PC-3 (cell line): Measurements from ENCODE around the gene OR5K2. TPM values are rescaled to one million over a fixed set of nuclear protein-coding genes. Genes with fewer than 3 reads are reported as not detected.

Source experiments
- ATAC-seq: fragments of 200-7000 bp; cut with Tn5 transposase; 2 replicates; pipeline ENCODE4 v1.9.1; 2020; ENCODE audit warnings: mild to moderate bottlenecking, moderate library complexity
- BruUV-seq: library from RNA; stranded (reverse); fragments of 400-500 nt; replicated peaks from 2 replicates; lab custom pipeline; 2021; lab: Mats Ljungman, UMichigan
- CTCF ChIA-PET: fragments of 300-600 bp; sonication (Branson Sonifier 250); formaldehyde crosslinking; loops from one replicate; lab custom pipeline; 2022; ENCODE audit warnings: antibody characterized with exemption; lab: Charles Lee
- POLR2A ChIA-PET: fragments of 300-600 bp; sonication (Branson Sonifier 250); formaldehyde crosslinking; loops from one replicate; lab custom pipeline; 2022; ENCODE audit warnings: antibody characterized with exemption; ENCODE audit not compliant: unreplicated experiment; lab: Charles Lee
- DNase-seq: peaks from one replicate; pipeline ENCODE4 v3.0.0-alpha.2; 2015
- H2AFZ ChIP-seq: fragments of 300-600 bp; sonication (generic); 2 replicates; pipeline ENCODE4 v1.6.0; 2016; ENCODE audit warnings: antibody characterized with exemption, low read length
- H3F3A ChIP-seq: fragments of 300-600 bp; sonication (generic); one replicate; pipeline ENCODE4 v1.6.0; 2017; ENCODE audit warnings: antibody characterized with exemption, low read length, control low read depth, mild to moderate bottlenecking; ENCODE audit not compliant: unreplicated experiment
- H3K27ac ChIP-seq: fragments of 300-600 bp; sonication (generic); 2 replicates; pipeline ENCODE4 v1.5.1; 2016; ENCODE audit warnings: mild to moderate bottlenecking, low read length
- H3K27me3 ChIP-seq: fragments of 300-600 bp; sonication (generic); 2 replicates; pipeline ENCODE4 v1.6.1; 2016; ENCODE audit warnings: low read length, mixed read lengths
- H3K36me3 ChIP-seq: fragments of 300-600 bp; sonication (generic); 2 replicates; pipeline ENCODE4 v1.6.1; 2016; ENCODE audit warnings: low read depth, mixed run types, low read length, mixed read lengths
- H3K4me1 ChIP-seq: fragments of 300-600 bp; sonication (generic); 2 replicates; pipeline ENCODE4 v1.5.1; 2016; ENCODE audit warnings: low read length; ENCODE audit not compliant: insufficient read depth
- H3K4me2 ChIP-seq: fragments of 300-600 bp; sonication (generic); 2 replicates; pipeline ENCODE4 v1.6.0; 2016; ENCODE audit warnings: low read length
- H3K4me3 ChIP-seq: fragments of 300-600 bp; sonication (generic); 2 replicates; pipeline ENCODE4 v1.5.1; 2016; ENCODE audit warnings: mild to moderate bottlenecking, low read length, mixed read lengths
- H3K79me2 ChIP-seq: fragments of 300-600 bp; sonication (generic); 2 replicates; pipeline ENCODE4 v1.6.1; 2017; ENCODE audit warnings: low read length, mixed read lengths
- H3K9ac ChIP-seq: fragments of 300-600 bp; sonication (generic); 2 replicates; pipeline ENCODE4 v1.6.0; 2016; ENCODE audit warnings: mild to moderate bottlenecking, low read length
- H3K9me2 ChIP-seq: fragments of 300-600 bp; sonication (generic); replicated peaks from 2 replicates; pipeline ENCODE4 v1.6.1; 2016; ENCODE audit warnings: mixed run types, low read length, mixed read lengths
- H3K9me3 ChIP-seq: fragments of 300-600 bp; sonication (generic); 2 replicates; pipeline ENCODE4 v1.6.1; 2016; ENCODE audit warnings: low read length, mixed read lengths
- H4K20me1 ChIP-seq: fragments of 300-600 bp; sonication (generic); 2 replicates; pipeline ENCODE4 v1.6.1; 2016; ENCODE audit warnings: low read length, mixed read lengths
- EZH2 ChIP-seq: fragments of 300-600 bp; sonication (generic); IDR thresholded peaks from one replicate; pipeline ENCODE4 v1.6.1; 2017; ENCODE audit warnings: antibody characterized with exemption, mild to moderate bottlenecking, low read length; ENCODE audit not compliant: unreplicated experiment
- EZH2phosphoT487 ChIP-seq: fragments of 300-600 bp; sonication (generic); IDR thresholded peaks from 2 replicates; pipeline ENCODE4 v1.6.1; 2018; ENCODE audit warnings: mild to moderate bottlenecking, antibody characterized with exemption, low read length, borderline replicate concordance
- intact Hi-C: fragments of 100-400 bp; cut with micrococcal nuclease; formaldehyde crosslinking; loops from 2 replicates; pipeline ENCODE4 v1.9.0; 2023
- total RNA-seq: library from RNA; depleted of rRNA; stranded (reverse); fragments of >200 nt; gene quantifications from 2 replicates; pipeline ENCODE4 v1.2.3, GENCODE V29; 2014
- TF ChIP-seq, protein P1 (sequence below): fragments of 300-600 bp; sonication (generic); conservative IDR thresholded peaks from 2 replicates; pipeline ENCODE4 v1.5.1; 2017; ENCODE audit warnings: antibody characterized with exemption, low read depth, mild to moderate bottlenecking, low read length

OR5K2 gene
- total RNA-seq, 1 experiment from 2014 or later, result not detected

DNA sequence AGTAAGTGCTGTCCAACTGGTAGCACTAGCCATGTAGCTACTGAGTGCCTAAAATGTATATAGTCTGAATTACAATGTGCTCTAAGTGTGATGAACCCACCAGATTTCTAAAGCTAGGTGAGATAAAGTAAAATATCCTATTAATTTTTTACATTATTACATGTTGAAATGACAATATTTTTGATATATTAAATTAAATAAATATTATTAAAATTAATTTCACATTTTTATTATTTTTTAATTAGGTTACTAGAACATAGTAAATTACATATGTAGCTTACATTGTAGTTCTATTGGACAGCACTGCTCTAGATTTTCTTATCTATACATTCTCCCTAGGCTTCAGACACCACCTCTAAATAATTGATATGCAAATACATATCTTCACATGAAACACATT lies 43.7 kb upstream of the OR5K2 start:
- H3K79me2 ChIP-seq, result no peaks in the 10 kb centered on the region
- H3F3A ChIP-seq, result no peaks in the 10 kb centered on the region
- H3K9me3 ChIP-seq, result no peaks in the 10 kb centered on the region
- POLR2A ChIA-PET, result no interaction called here
- CTCF ChIA-PET, result no interaction called here
- TF ChIP-seq EZH2, result no peak
- no peak for TF ChIP-seq EZH2phosphoT487
- TF ChIP-seq, protein P1, sequence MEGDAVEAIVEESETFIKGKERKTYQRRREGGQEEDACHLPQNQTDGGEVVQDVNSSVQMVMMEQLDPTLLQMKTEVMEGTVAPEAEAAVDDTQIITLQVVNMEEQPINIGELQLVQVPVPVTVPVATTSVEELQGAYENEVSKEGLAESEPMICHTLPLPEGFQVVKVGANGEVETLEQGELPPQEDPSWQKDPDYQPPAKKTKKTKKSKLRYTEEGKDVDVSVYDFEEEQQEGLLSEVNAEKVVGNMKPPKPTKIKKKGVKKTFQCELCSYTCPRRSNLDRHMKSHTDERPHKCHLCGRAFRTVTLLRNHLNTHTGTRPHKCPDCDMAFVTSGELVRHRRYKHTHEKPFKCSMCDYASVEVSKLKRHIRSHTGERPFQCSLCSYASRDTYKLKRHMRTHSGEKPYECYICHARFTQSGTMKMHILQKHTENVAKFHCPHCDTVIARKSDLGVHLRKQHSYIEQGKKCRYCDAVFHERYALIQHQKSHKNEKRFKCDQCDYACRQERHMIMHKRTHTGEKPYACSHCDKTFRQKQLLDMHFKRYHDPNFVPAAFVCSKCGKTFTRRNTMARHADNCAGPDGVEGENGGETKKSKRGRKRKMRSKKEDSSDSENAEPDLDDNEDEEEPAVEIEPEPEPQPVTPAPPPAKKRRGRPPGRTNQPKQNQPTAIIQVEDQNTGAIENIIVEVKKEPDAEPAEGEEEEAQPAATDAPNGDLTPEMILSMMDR, result no peak
- H2AFZ ChIP-seq, result no peak overlapping the region
- no peak for ATAC-seq
- H4K20me1 ChIP-seq, result no peaks in the 10 kb centered on the region
- BruUV-seq, result no TSS peak
- no peaks in the 10 kb centered on the region for H3K36me3 ChIP-seq
- peaks cover 4% of the 10 kb centered on the region for H3K4me1 ChIP-seq
- no peak overlapping the region for H3K27ac ChIP-seq
- DNase-seq, result no peak
- no peak overlapping the region for H3K4me3 ChIP-seq
- no peak overlapping the region for H3K4me2 ChIP-seq
- no peak overlapping the region for H3K9ac ChIP-seq
- intact Hi-C loops, result no loop called here
- H3K9me2 ChIP-seq, result no peaks in the 10 kb centered on the region
- H3K27me3 ChIP-seq, result no peaks in the 10 kb centered on the region

DNA sequence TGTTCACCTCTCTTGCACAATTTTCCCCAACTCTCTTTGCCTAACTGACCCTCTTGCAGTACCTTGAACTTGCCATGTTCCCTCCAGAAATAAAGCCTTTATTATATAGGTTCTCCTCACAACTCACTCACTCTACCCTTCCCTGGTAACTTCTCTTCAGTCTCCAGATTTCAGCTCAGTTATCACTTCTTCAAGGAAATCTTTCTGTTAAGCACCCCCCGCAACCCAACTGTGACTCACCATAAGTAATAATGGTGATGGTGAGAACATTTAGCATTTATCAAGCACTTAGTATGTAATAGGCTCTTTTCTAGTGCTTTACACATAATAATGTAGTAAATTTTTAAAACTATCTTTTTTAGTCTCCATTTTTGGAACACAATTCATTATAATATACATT lies 42.6 kb upstream of the OR5K2 start:
- no peak overlapping the region for H3K27ac ChIP-seq
- no peak overlapping the region for H3K9ac ChIP-seq
- H4K20me1 ChIP-seq, result no peaks in the 10 kb centered on the region
- no peaks in the 10 kb centered on the region for H3K36me3 ChIP-seq
- ChIA-PET POLR2A (no interaction called here), CTCF (no interaction called here)
- H3K27me3 ChIP-seq, result no peaks in the 10 kb centered on the region
- H3K9me2 ChIP-seq, result no peaks in the 10 kb centered on the region
- ATAC-seq, result no peak
- H3K4me1 ChIP-seq, result no peaks in the 10 kb centered on the region
- no peak overlapping the region for H2AFZ ChIP-seq
- no peaks in the 10 kb centered on the region for H3K79me2 ChIP-seq
- H3K4me2 ChIP-seq, result no peak overlapping the region
- no peaks in the 10 kb centered on the region for H3K9me3 ChIP-seq
- H3K4me3 ChIP-seq, result no peak overlapping the region
- no TSS peak for BruUV-seq
- H3F3A ChIP-seq, result no peaks in the 10 kb centered on the region
- intact Hi-C loops, result no loop called here
- TF ChIP-seq EZH2 (no peak), EZH2phosphoT487 (no peak)
- TF ChIP-seq, protein P1, result no peak
- no peak for DNase-seq

DNA sequence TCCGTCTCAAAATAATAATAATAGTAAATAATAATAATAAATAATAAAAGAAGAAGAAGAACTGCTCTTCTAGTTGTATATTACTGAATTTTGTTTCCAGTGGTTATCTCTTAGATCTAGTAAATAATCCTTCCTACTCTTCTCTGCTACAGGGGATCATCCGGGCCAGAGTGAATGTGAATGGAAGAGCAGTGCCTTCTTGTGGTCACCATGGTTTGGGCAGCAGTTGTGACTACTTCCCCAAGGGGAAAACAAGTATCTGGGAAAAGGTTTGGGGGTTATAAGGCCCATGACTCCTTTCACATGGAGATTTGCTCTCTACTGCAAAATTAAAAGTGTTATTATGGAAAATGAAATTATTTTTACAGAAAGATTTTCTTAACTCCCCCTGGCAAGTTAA lies 39.9 kb upstream of the OR5K2 start:
- no peaks in the 10 kb centered on the region for H3K9me3 ChIP-seq
- no peaks in the 10 kb centered on the region for H3K36me3 ChIP-seq
- intact Hi-C loops, result no loop called here
- BruUV-seq, result no TSS peak
- H4K20me1 ChIP-seq, result no peaks in the 10 kb centered on the region
- H3K9me2 ChIP-seq, result no peaks in the 10 kb centered on the region
- no peaks in the 10 kb centered on the region for H3F3A ChIP-seq
- H3K27ac ChIP-seq, result no peak overlapping the region
- no peak for DNase-seq
- ATAC-seq, result no peak
- no peaks in the 10 kb centered on the region for H3K27me3 ChIP-seq
- no peaks in the 10 kb centered on the region for H3K79me2 ChIP-seq
- ChIA-PET CTCF (no interaction called here), POLR2A (no interaction called here)
- no peaks in the 10 kb centered on the region for H3K4me1 ChIP-seq
- H3K4me2 ChIP-seq, result no peak overlapping the region
- no peak overlapping the region for H3K4me3 ChIP-seq
- TF ChIP-seq EZH2phosphoT487 (no peak), EZH2 (no peak)
- TF ChIP-seq, protein P1, result peak; percentile 25; the same call in 1 of the 2 replicates
- H3K9ac ChIP-seq, result no peak overlapping the region
- H2AFZ ChIP-seq, result no peak overlapping the region
